HepG2 (cell line): ENCODE results near the gene SLX4. TPM values are rescaled to one million over a fixed set of nuclear protein-coding genes. Genes with fewer than 3 reads are reported as not detected.
A peak's percentile ranks its signal among the peaks of the same experiment; 100 is the strongest.

Experiments
- CBX2 ChIP-seq, 2 experiments: fragments of 200-600 bp in 1 of 2; sonication (generic); formaldehyde crosslinking in 1 of 2; IDR thresholded peaks; 2 replicates each; pipeline versions ENCODE4 v1.7.0 to v1.8.1; 2018 to 2022; ENCODE audit warnings: low read depth in 2 of 2, low read length in 1 of 2, mild to moderate bottlenecking in 1 of 2, missing genetic modification reagents in 1 of 2
- CBX5 ChIP-seq: sonication (generic); formaldehyde crosslinking; IDR thresholded peaks from 2 replicates; pipeline ENCODE4 v1.4.0; 2020; ENCODE audit warnings: missing genetic modification reagents, borderline replicate concordance
- ETV6 ChIP-seq: sonication (generic); formaldehyde crosslinking; conservative IDR thresholded peaks from 2 replicates; pipeline ENCODE4 v1.4.0; 2020; ENCODE audit warnings: missing genetic modification reagents
- FIP1L1 ChIP-seq: fragments of 200-400 bp; formaldehyde crosslinking; IDR thresholded peaks from 2 replicates; pipeline ENCODE4 v1.6.1; 2018; ENCODE audit warnings: low read depth, mild to moderate bottlenecking, low read length, moderate library complexity, borderline replicate concordance; ENCODE audit not compliant: insufficient read depth
- FOXK2 ChIP-seq: fragments of 450-650 bp; IDR thresholded peaks from 2 replicates; pipeline ENCODE4 v1.6.1; 2016
- FOXO1 ChIP-seq: sonication (generic); formaldehyde crosslinking; IDR thresholded peaks from 2 replicates; pipeline ENCODE4 v1.4.0; 2020; ENCODE audit warnings: missing genetic modification reagents
- KAT8 ChIP-seq: IDR thresholded peaks from 2 replicates; pipeline ENCODE4 v1.6.1; 2016; ENCODE audit warnings: missing genetic modification reagents, missing compliant biosample characterization
- MIER3 ChIP-seq: IDR thresholded peaks from 2 replicates; pipeline ENCODE4 v1.6.1; 2016; ENCODE audit warnings: missing compliant biosample characterization, borderline replicate concordance
- RBM39 ChIP-seq: fragments of 200-400 bp; formaldehyde crosslinking; IDR thresholded peaks from one replicate; pipeline ENCODE4 v1.6.1; 2018; ENCODE audit warnings: antibody characterized with exemption, mild to moderate bottlenecking, low read depth, low read length; ENCODE audit not compliant: poor library complexity, severe bottlenecking
- RFX1 ChIP-seq: fragments of 450-650 bp; IDR thresholded peaks from 2 replicates; pipeline ENCODE4 v1.6.1; 2017
- RNF2 ChIP-seq: fragments of 450-650 bp; conservative IDR thresholded peaks from 2 replicates; pipeline ENCODE4 v1.6.1; 2016; ENCODE audit warnings: low read depth
- SALL2 ChIP-seq: sonication (generic); formaldehyde crosslinking; IDR thresholded peaks from 2 replicates; pipeline ENCODE4 v1.8.1; 2023; ENCODE audit warnings: mild to moderate bottlenecking, missing genetic modification reagents, inconsistent platforms
- SKI ChIP-seq: fragments of 450-650 bp; IDR thresholded peaks from one replicate; pipeline ENCODE4 v1.6.1; 2018; ENCODE audit warnings: mild to moderate bottlenecking; ENCODE audit not compliant: partially characterized antibody
- SMC3 ChIP-seq: IDR thresholded peaks from 2 replicates; pipeline ENCODE4 v1.6.1; 2011; ENCODE audit warnings: low read length, improper control_type of control experiment
- SPEN ChIP-seq: sonication (generic); formaldehyde crosslinking; IDR thresholded peaks from 2 replicates; pipeline ENCODE4 v1.5.1; 2020; ENCODE audit warnings: low read depth, mild to moderate bottlenecking, missing genetic modification reagents
- THAP11 ChIP-seq: IDR thresholded peaks from 2 replicates; pipeline ENCODE4 v1.6.1; 2016; ENCODE audit warnings: missing biosample characterization, missing genetic modification reagents
- ZFYVE20 ChIP-seq: sonication (generic); formaldehyde crosslinking; IDR thresholded peaks from 2 replicates; pipeline ENCODE4 v1.8.0; 2023; ENCODE audit warnings: low read depth, mild to moderate bottlenecking, moderate library complexity, missing genetic modification reagents, borderline replicate concordance
- ZNF253 ChIP-seq: sonication (generic); formaldehyde crosslinking; IDR thresholded peaks from 2 replicates; pipeline ENCODE4 v1.8.0; 2022; ENCODE audit warnings: mild to moderate bottlenecking, missing genetic modification reagents, borderline replicate concordance
- ZNF614 ChIP-seq: IDR thresholded peaks from 2 replicates; pipeline ENCODE4 v1.6.1; 2018; ENCODE audit warnings: missing biosample characterization, missing genetic modification reagents, inconsistent platforms, borderline replicate concordance
- ZNF777 ChIP-seq: sonication (generic); formaldehyde crosslinking; IDR thresholded peaks from 2 replicates; pipeline ENCODE4 v1.4.0; 2020; ENCODE audit warnings: missing genetic modification reagents
- ZNF792 ChIP-seq: IDR thresholded peaks from 2 replicates; pipeline ENCODE4 v1.6.1; 2016
- ZNF841 ChIP-seq: sonication (generic); formaldehyde crosslinking; IDR thresholded peaks from 2 replicates; pipeline ENCODE4 v1.8.1; 2023; ENCODE audit warnings: missing genetic modification reagents, borderline replicate concordance
- polyA plus RNA-seq, 8 experiments: library from polyadenylated mRNA; depleted of rRNA in 3 of 8; stranded (reverse) in 7 of 8; unstranded in 1 of 8; fragments of >200 nt; fragmentation: Illumina TruSeq in 4 of 8; extraction: Trizol in 4 of 8; gene quantifications; 2 replicates each; pipeline versions ENCODE4 v1.2.1 to v1.2.3, GENCODE V29; 2011 to 2016; ENCODE audit warnings: low read depth in 4 of 8, missing spikeins in 1 of 8, mixed read lengths in 1 of 8; ENCODE audit not compliant: insufficient read depth in 1 of 8
- total RNA-seq, 5 experiments: library from RNA; depleted of rRNA; stranded (reverse); fragments of >200 nt; fragmentation: Illumina TruSeq; extraction: Trizol; gene quantifications; 2 replicates each; pipeline ENCODE4 v1.2.3, GENCODE V29; 2016; ENCODE audit warnings: low read depth in 1 of 5
- TF ChIP-seq, protein P1 (sequence below): sonication (generic); formaldehyde crosslinking; IDR thresholded peaks from 2 replicates; pipeline ENCODE4 v1.5.0; 2020; ENCODE audit warnings: missing genetic modification reagents
- TF ChIP-seq, protein P2 (sequence below): IDR thresholded peaks from 2 replicates; pipeline ENCODE4 v1.6.1; 2016; ENCODE audit warnings: low read depth, borderline replicate concordance
- TF ChIP-seq, protein P3 (sequence below): sonication (generic); formaldehyde crosslinking; IDR thresholded peaks from 2 replicates; pipeline ENCODE4 v1.4.0; 2020; ENCODE audit warnings: mild to moderate bottlenecking, low read depth, missing genetic modification reagents
- TF ChIP-seq, protein P4 (sequence below): sonication (generic); formaldehyde crosslinking; IDR thresholded peaks from 2 replicates; pipeline ENCODE4 v1.4.0; 2020; ENCODE audit warnings: missing genetic modification reagents

The SLX4 gene
- total and polyA plus RNA-seq, 2 of the 13 experiments (the other 11 are each of a cell fraction or from before 2014, with no cell fraction given), result 1.1 to 3.6 TPM

DNA sequence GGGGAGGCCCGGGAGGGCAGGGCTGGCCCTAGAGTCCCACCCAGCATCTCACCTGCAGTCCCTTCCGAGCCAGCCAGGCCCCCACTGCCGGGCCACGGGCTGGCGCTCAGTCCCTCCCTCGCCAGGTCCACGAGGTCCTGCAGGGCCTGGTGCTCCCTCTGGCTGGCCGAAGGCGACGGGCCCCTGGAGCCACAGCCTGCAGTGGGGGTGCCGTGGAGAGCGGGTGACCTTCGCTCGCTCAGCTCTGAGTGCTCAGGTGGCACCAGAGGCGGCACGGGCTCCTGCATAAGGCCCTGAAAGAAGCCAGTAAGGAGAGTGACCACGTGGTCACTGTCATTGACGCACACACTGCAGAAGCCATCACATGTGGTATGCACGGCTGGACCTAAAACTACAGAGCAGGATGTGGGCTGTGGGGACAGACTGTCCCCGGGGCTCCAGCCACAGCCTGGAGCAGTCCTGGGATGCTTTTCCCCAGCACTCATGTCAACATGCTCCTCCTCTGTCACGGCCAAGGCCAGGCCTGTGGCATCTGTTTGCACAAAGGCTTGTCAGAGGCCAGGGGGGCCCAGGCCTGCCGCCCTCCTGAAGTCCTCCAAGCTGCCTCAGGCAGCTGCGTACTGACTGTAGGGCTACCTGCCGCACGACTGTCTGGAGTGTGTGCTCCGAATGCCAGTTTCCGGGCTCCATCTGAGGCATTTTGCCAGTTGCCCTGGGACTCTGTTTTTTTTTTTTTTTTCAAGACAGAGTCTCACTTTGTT is 15.1 kb downstream of the SLX4 start (continued):
- TF ChIP-seq, protein P1, sequence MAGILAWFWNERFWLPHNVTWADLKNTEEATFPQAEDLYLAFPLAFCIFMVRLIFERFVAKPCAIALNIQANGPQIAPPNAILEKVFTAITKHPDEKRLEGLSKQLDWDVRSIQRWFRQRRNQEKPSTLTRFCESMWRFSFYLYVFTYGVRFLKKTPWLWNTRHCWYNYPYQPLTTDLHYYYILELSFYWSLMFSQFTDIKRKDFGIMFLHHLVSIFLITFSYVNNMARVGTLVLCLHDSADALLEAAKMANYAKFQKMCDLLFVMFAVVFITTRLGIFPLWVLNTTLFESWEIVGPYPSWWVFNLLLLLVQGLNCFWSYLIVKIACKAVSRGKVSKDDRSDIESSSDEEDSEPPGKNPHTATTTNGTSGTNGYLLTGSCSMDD (CRISPR knock-in tag), result peak; percentile 67; the same call in 1 of the 2 replicates
- TF ChIP-seq ZNF253 (CRISPR knock-in tag), result peak; percentile 78; the same call in 1 of the 2 replicates
- TF ChIP-seq ZNF777, result peak; percentile 53; the same call in 1 of the 2 replicates
- peak; percentile 84 for TF ChIP-seq KAT8
- TF ChIP-seq ZNF614 (CRISPR knock-in tag), result peak; percentile 84; the same call in 1 of the 2 replicates
- TF ChIP-seq RFX1, result no peak
- TF ChIP-seq SKI, result peak; percentile 98
- 0 out of 2 replicates have a peak, but pooled peaks have one; percentile 32 for TF ChIP-seq ZFYVE20 (CRISPR knock-in tag)
- TF ChIP-seq, protein P2, sequence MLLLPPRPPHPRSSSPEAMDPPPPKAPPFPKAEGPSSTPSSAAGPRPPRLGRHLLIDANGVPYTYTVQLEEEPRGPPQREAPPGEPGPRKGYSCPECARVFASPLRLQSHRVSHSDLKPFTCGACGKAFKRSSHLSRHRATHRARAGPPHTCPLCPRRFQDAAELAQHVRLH (CRISPR knock-in tag), result peak; percentile 86; the same call in 1 of the 2 replicates
- peak; percentile 63 for TF ChIP-seq RBM39
- peak; percentile 78; the same call in 1 of the 2 replicates for TF ChIP-seq RNF2
- peak; percentile 50; the same call in 1 of the 2 replicates for TF ChIP-seq SPEN
- peak; percentile 82; the same call in 1 of the 2 replicates for TF ChIP-seq MIER3 (CRISPR knock-in tag)
- TF ChIP-seq FIP1L1, result no peak
- no peak for TF ChIP-seq ZNF841 (CRISPR knock-in tag)
- TF ChIP-seq SMC3, result no peak
- TF ChIP-seq FOXK2, result peak; percentile 90
- TF ChIP-seq ETV6 (CRISPR knock-in tag), result 0 out of 2 replicates have a peak, but pooled peaks have one; percentile 57
- peak; percentile 86; the same call in 1 of the 2 replicates for TF ChIP-seq CBX5 (CRISPR knock-in tag)
- peak; percentile 91 for TF ChIP-seq SALL2 (CRISPR knock-in tag)
- TF ChIP-seq, protein P3, sequence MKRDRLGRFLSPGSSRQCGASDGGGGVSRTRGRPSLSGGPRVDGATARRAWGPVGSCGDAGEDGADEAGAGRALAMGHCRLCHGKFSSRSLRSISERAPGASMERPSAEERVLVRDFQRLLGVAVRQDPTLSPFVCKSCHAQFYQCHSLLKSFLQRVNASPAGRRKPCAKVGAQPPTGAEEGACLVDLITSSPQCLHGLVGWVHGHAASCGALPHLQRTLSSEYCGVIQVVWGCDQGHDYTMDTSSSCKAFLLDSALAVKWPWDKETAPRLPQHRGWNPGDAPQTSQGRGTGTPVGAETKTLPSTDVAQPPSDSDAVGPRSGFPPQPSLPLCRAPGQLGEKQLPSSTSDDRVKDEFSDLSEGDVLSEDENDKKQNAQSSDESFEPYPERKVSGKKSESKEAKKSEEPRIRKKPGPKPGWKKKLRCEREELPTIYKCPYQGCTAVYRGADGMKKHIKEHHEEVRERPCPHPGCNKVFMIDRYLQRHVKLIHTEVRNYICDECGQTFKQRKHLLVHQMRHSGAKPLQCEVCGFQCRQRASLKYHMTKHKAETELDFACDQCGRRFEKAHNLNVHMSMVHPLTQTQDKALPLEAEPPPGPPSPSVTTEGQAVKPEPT (CRISPR knock-in tag), result no peak
- TF ChIP-seq ZNF792 (CRISPR knock-in tag), result peak; percentile 78
- peak; percentile 96 for TF ChIP-seq FOXO1 (CRISPR knock-in tag)
- peak; percentile 71; the same call in 1 of the 2 replicates for TF ChIP-seq THAP11 (CRISPR knock-in tag)
- TF ChIP-seq CBX2 (IDR thresholded peaks at IDR 0.05; ENCODE audit: low read depth, low read length), result no peak
- no peak for TF ChIP-seq CBX2 (CRISPR knock-in tag; IDR thresholded peaks at IDR 0.05; ENCODE audit: low read depth)
- TF ChIP-seq, protein P4, sequence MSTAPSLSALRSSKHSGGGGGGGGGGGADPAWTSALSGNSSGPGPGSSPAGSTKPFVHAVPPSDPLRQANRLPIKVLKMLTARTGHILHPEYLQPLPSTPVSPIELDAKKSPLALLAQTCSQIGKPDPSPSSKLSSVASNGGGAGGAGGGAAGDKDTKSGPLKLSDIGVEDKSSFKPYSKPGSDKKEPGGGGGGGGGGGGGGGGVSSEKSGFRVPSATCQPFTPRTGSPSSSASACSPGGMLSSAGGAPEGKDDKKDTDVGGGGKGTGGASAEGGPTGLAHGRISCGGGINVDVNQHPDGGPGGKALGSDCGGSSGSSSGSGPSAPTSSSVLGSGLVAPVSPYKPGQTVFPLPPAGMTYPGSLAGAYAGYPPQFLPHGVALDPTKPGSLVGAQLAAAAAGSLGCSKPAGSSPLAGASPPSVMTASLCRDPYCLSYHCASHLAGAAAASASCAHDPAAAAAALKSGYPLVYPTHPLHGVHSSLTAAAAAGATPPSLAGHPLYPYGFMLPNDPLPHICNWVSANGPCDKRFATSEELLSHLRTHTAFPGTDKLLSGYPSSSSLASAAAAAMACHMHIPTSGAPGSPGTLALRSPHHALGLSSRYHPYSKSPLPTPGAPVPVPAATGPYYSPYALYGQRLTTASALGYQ, result peak; percentile 91; the same call in 1 of the 2 replicates
